Neuronal stem cell (in vitro differentiated cells): ENCODE data around the gene MSS51.

Experiments
- DNase-seq: peaks from one replicate; pipeline ENCODE4 v3.0.0-alpha.2; 2013; ENCODE audit warnings: low spot score
- H2AFZ ChIP-seq: one replicate; pipeline ENCODE4 v1.6.1; 2013; ENCODE audit warnings: mild to moderate bottlenecking, low read length, inconsistent platforms
- H2AK5ac ChIP-seq: 2 replicates; pipeline ENCODE4 v1.6.1; 2013; ENCODE audit warnings: low read depth, mild to moderate bottlenecking, inconsistent platforms, low read length, moderate library complexity, mixed read lengths
- H2BK120ac ChIP-seq: 2 replicates; pipeline ENCODE4 v1.6.1; 2013; ENCODE audit warnings: low read depth, mild to moderate bottlenecking, inconsistent platforms, low read length, moderate library complexity, mixed read lengths
- H2BK12ac ChIP-seq: one replicate; pipeline ENCODE4 v1.6.1; 2013; ENCODE audit warnings: low read length, inconsistent platforms
- H2BK15ac ChIP-seq: 2 replicates; pipeline ENCODE4 v1.6.1; 2013; ENCODE audit warnings: mild to moderate bottlenecking, low read length, inconsistent platforms, mixed read lengths
- H2BK5ac ChIP-seq: one replicate; pipeline ENCODE4 v1.6.1; 2013; ENCODE audit warnings: inconsistent platforms, mild to moderate bottlenecking, low read length, moderate library complexity
- H3K14ac ChIP-seq: one replicate; pipeline ENCODE4 v1.6.1; 2013; ENCODE audit warnings: low read length, inconsistent platforms
- H3K18ac ChIP-seq: 2 replicates; pipeline ENCODE4 v1.6.1; 2013; ENCODE audit warnings: low read length, inconsistent platforms
- H3K23ac ChIP-seq: 2 replicates; pipeline ENCODE4 v1.6.1; 2013; ENCODE audit warnings: low read depth, mild to moderate bottlenecking, mixed read lengths, low read length, inconsistent platforms; ENCODE audit not compliant: poor library complexity
- H3K27ac ChIP-seq: replicated peaks from 3 replicates; pipeline ENCODE4 v1.5.1; 2013; ENCODE audit warnings: low read length, inconsistent platforms
- H3K27me3 ChIP-seq, 3 experiments: 2 replicates each; pipeline ENCODE4 v1.6.1; 2013; ENCODE audit warnings: low read length in 3 of 3, mild to moderate bottlenecking in 2 of 3, inconsistent platforms in 1 of 3, low read depth in 1 of 3, mixed read lengths in 1 of 3, moderate library complexity in 1 of 3; ENCODE audit not compliant: control insufficient read depth in 3 of 3, insufficient read depth in 3 of 3
- H3K36me3 ChIP-seq, 2 donors: replicated peaks in 1 of 2; 2 replicates each; pipeline ENCODE4 v1.6.1; 2013; ENCODE audit warnings: low read length in 2 of 2; ENCODE audit not compliant: control insufficient read depth in 2 of 2, insufficient read depth in 2 of 2
- H3K4ac ChIP-seq: 2 replicates; pipeline ENCODE4 v1.6.1; 2013; ENCODE audit warnings: inconsistent platforms, mild to moderate bottlenecking, low read length, moderate library complexity
- H3K4me1 ChIP-seq, 2 donors: 1 replicate in 1 of 2; 2 replicates in 1 of 2; pipeline ENCODE4 v1.6.1; 2013; ENCODE audit warnings: low read length in 2 of 2, low read depth in 1 of 2; ENCODE audit not compliant: control insufficient read depth in 2 of 2, insufficient read depth in 1 of 2
- H3K4me2 ChIP-seq: one replicate; pipeline ENCODE4 v1.6.1; 2013; ENCODE audit warnings: mild to moderate bottlenecking, low read length, inconsistent platforms; ENCODE audit not compliant: insufficient read depth, poor library complexity, severe bottlenecking
- H3K4me3 ChIP-seq, 2 donors: 2 replicates each; pipeline ENCODE4 v1.5.1; 2013; ENCODE audit warnings: low read length in 2 of 2, mild to moderate bottlenecking in 2 of 2, inconsistent platforms in 1 of 2, moderate library complexity in 1 of 2
- H3K79me1 ChIP-seq: one replicate; pipeline ENCODE4 v1.6.1; 2013; ENCODE audit warnings: low read depth, mild to moderate bottlenecking, inconsistent platforms, low read length, moderate library complexity
- H3K9ac ChIP-seq: one replicate; pipeline ENCODE4 v1.6.1; 2013; ENCODE audit warnings: mild to moderate bottlenecking, low read depth, low read length, inconsistent platforms; ENCODE audit not compliant: poor library complexity
- H3K9me3 ChIP-seq, 2 donors: replicated peaks in 1 of 2; 2 replicates each; pipeline versions ENCODE3 to v1.6.1; 2013; ENCODE audit warnings: low read length in 2 of 2, mild to moderate bottlenecking in 2 of 2, inconsistent platforms in 1 of 2, low read depth in 1 of 2, mixed read lengths in 1 of 2, moderate library complexity in 1 of 2; ENCODE audit not compliant: control insufficient read depth in 2 of 2, insufficient read depth in 1 of 2
- H4K8ac ChIP-seq: one replicate; pipeline ENCODE4 v1.6.1; 2013; ENCODE audit warnings: low read depth, mild to moderate bottlenecking, inconsistent platforms, low read length, moderate library complexity
- H4K91ac ChIP-seq: one replicate; pipeline ENCODE4 v1.6.1; 2013; ENCODE audit warnings: low read length, low read depth, mild to moderate bottlenecking, inconsistent platforms; ENCODE audit not compliant: poor library complexity
- WGBS, 2 donors: extraction: QIAGEN DNeasy Blood & Tissue Kit; methylation state at CpG; one replicate each; pipeline ENCODE4 v1.1.7; 2013; ENCODE audit warnings: missing lambda C conversion rate in 2 of 2, mixed read lengths in 1 of 2; ENCODE audit not compliant: insufficient read length in 2 of 2, insufficient replicate concordance in 1 of 2; ENCODE audit errors: extremely low coverage in 2 of 2; 5-methylcytosine and 5-hydroxymethylcytosine counted together

Gene MSS51

DNA sequence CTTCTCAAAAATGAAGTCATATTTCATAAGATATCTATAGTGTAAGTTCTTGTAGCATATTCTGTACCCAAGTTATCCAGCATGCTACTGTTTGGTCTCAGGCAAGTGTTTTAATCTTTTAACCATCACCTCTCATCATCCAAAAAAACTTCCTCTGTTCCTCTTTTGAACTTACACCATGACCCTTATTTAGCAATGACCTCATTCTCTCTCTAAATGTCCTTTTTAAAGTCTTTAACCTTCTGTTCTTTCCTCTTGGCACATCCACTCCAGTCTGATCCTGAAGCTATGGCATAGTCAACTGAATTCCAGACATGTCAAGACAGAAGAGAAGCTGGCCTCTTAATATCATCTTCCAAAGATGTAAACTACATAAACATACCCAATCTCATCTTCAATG is 36.2 kb upstream of the MSS51 start:
- no peak overlapping the region for H3K18ac ChIP-seq
- no peak overlapping the region for H2BK15ac ChIP-seq
- no peak overlapping the region for H3K9ac ChIP-seq
- no peak overlapping the region for H2BK120ac ChIP-seq
- no peaks in the 10 kb centered on the region for H3K9me3 ChIP-seq
- H3K4me1 ChIP-seq = no peaks in the 10 kb centered on the region
- no peak overlapping the region for H3K14ac ChIP-seq
- no peak overlapping the region for H3K4ac ChIP-seq
- no peak overlapping the region for H2AK5ac ChIP-seq
- no peak overlapping the region for H3K27ac ChIP-seq
- H4K8ac ChIP-seq = no peak overlapping the region
- H3K4me3 ChIP-seq = no peak overlapping the region
- no peak overlapping the region for H3K4me2 ChIP-seq
- no peak overlapping the region for H2BK5ac ChIP-seq
- no peak for DNase-seq
- no peak overlapping the region for H2AFZ ChIP-seq
- H4K91ac ChIP-seq = no peak overlapping the region
- H3K36me3 ChIP-seq = peaks cover 12 to 98% of the 10 kb centered on the region in 2 donors
- H3K79me1 ChIP-seq = peaks cover 1% of the 10 kb centered on the region
- no peaks in the 10 kb centered on the region for H3K27me3 ChIP-seq
- no peak overlapping the region for H2BK12ac ChIP-seq
- no peak overlapping the region for H3K23ac ChIP-seq

DNA sequence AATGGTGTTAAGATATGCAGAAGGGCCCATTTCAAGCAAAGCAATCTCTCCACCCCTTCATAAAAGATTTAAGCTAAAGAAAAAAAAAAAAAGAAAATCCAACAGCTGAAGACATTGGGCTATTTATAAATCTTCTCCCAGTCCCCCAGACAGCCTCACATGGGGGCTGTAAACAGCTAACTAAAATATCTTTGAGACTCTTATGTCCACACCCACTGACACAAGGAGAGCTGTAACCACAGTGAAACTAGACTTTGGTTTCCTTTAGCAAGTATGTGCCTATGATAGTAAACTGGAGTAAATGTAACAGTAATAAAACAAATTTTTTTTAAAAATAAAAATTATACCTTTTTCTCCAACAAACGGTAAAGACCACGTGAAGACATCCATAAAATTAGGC is 33.8 kb upstream of the MSS51 start:
- Histone ChIP-seq H4K91ac (no peak overlapping the region), H3K36me3 (peaks cover 12 to 95% of the 10 kb centered on the region in 2 donors), H4K8ac (no peak overlapping the region), H3K23ac (no peak overlapping the region), H3K27ac (no peak overlapping the region), H3K4ac (no peak overlapping the region), H2AK5ac (no peak overlapping the region), H2BK5ac (no peak overlapping the region), H3K4me3 (no peak overlapping the region), H2BK15ac (no peak overlapping the region), H3K9me3 (no peaks in the 10 kb centered on the region), H2BK12ac (no peak overlapping the region), H3K27me3 (no peaks in the 10 kb centered on the region), H3K79me1 (no peaks in the 10 kb centered on the region), H3K4me2 (no peak overlapping the region), H2BK120ac (no peak overlapping the region), H3K18ac (no peak overlapping the region), H3K4me1 (no peaks in the 10 kb centered on the region), H3K9ac (no peak overlapping the region), H3K14ac (no peak overlapping the region), H2AFZ (no peak overlapping the region)
- no peak for DNase-seq
- WGBS, 2 donors = no CpG with 5 or more reads among the region's 2 CpGs

DNA sequence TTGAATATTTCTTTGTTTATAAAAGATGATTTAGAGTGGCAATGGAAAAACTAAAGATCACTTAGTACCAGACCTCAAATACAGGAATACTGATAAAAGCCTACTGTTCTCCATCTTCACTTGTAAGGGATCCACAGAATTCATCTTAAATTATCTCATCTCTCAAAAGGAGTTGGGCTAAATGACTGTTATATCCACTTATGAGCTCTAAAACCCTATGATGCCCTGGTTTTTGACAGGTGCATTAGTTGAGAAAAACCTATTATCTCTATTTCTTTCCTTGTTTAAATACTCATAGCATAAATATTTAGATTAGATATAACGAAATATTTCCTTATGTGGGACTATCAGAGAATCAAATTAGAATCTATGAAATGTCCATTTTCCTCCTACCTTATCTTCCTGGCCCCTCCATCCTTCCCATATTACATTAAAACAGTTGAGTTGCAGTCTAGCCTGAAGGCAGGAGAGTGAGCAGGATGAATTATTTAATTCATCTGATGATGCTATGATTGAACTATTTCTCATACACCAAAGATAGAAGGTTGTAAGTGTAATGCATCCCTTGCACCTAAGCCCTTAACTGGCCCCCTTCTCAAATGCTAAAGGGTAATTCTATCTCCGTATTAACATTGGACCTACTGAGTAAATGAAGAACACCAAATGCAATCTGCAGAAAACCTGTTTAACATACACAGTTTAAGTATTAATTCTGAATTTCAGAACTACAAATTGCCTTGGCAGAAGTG is 32.8 kb upstream of the MSS51 start:
- H3K4me2 ChIP-seq = no peak overlapping the region
- H3K27me3 ChIP-seq = no peaks in the 10 kb centered on the region
- no peak overlapping the region for H2BK120ac ChIP-seq
- no peak overlapping the region for H2BK12ac ChIP-seq
- H3K79me1 ChIP-seq = no peaks in the 10 kb centered on the region
- H3K23ac ChIP-seq = no peak overlapping the region
- H3K27ac ChIP-seq = no peak overlapping the region
- WGBS, 2 donors = no CpG with 5 or more reads among the region's 2 CpGs
- H2BK5ac ChIP-seq = no peak overlapping the region
- no peaks in the 10 kb centered on the region for H3K4me1 ChIP-seq
- peaks cover 12 to 84% of the 10 kb centered on the region in 2 donors for H3K36me3 ChIP-seq
- no peak overlapping the region for H3K4me3 ChIP-seq
- no peaks in the 10 kb centered on the region for H3K9me3 ChIP-seq
- H3K9ac ChIP-seq = no peak overlapping the region
- no peak overlapping the region for H2BK15ac ChIP-seq
- no peak overlapping the region for H3K14ac ChIP-seq
- H3K18ac ChIP-seq = no peak overlapping the region
- no peak for DNase-seq
- no peak overlapping the region for H2AFZ ChIP-seq
- H3K4ac ChIP-seq = no peak overlapping the region
- no peak overlapping the region for H4K8ac ChIP-seq
- H4K91ac ChIP-seq = no peak overlapping the region
- H2AK5ac ChIP-seq = no peak overlapping the region

DNA sequence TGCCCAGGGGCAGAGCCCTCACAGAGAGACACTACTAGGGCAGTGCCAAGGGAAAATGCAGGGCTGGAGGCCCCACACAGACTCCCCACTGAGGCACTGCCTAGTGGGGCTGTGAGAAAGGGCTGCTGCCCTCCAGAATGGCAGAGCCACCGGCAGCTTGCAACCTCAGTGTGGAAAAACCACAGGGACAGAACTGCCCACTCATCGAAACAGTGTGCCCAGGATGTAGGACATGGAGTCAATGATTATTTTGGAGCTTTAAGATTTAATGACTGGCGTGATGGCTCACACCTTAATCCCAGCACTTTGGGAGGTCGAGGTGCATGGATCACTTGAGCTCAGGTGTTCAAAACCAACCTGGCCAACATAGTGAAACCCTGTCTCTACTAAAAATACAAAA is 27.5 kb upstream of the MSS51 start:
- Histone ChIP-seq H3K4me3 (no peak overlapping the region), H3K4me2 (no peak overlapping the region), H3K36me3 (peaks cover 4 to 61% of the 10 kb centered on the region in 2 donors), H3K9me3 (no peaks in the 10 kb centered on the region), H3K27ac (no peak overlapping the region), H4K8ac (no peak overlapping the region), H3K4ac (no peak overlapping the region), H2BK5ac (no peak overlapping the region), H3K14ac (no peak overlapping the region), H3K18ac (no peak overlapping the region), H3K79me1 (no peaks in the 10 kb centered on the region), H4K91ac (no peak overlapping the region), H3K27me3 (no peaks in the 10 kb centered on the region), H2AK5ac (no peak overlapping the region), H2BK15ac (no peak overlapping the region), H2BK120ac (no peak overlapping the region), H3K23ac (no peak overlapping the region), H3K9ac (no peak overlapping the region), H2BK12ac (no peak overlapping the region), H2AFZ (no peak overlapping the region), H3K4me1 (no peaks in the 10 kb centered on the region)
- no peak for DNase-seq
- no CpG with 5 or more reads among the region's 4 CpGs for WGBS, 2 donors
